ENCODE data around the gene PEX7.

DNA sequence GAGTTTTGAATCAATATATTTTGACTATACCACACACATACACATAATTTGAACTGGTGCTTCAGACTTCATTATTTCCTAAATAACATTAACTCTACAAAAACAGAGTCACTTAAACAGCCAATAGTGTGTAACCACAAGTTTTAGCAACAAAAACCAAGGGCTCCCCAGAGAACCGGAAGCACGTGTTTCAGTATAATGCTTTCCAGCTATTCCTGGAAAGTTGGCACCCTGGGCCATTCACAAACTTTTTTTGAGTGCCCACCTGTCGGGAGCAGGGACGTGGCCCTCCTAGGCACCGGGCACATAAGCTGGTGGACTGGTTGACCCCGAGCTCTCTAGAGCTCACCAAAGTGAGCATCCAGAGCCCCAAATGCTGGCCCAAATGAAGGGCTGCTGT lies 97.8 kb downstream of the PEX7 start:
- TF ChIP-seq, protein P1, sequence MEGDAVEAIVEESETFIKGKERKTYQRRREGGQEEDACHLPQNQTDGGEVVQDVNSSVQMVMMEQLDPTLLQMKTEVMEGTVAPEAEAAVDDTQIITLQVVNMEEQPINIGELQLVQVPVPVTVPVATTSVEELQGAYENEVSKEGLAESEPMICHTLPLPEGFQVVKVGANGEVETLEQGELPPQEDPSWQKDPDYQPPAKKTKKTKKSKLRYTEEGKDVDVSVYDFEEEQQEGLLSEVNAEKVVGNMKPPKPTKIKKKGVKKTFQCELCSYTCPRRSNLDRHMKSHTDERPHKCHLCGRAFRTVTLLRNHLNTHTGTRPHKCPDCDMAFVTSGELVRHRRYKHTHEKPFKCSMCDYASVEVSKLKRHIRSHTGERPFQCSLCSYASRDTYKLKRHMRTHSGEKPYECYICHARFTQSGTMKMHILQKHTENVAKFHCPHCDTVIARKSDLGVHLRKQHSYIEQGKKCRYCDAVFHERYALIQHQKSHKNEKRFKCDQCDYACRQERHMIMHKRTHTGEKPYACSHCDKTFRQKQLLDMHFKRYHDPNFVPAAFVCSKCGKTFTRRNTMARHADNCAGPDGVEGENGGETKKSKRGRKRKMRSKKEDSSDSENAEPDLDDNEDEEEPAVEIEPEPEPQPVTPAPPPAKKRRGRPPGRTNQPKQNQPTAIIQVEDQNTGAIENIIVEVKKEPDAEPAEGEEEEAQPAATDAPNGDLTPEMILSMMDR (conservative IDR thresholded peaks at IDR 0.05; ENCODE audit: low read length), result no peak
- no peak for TF ChIP-seq EZH2phosphoT487 (IDR thresholded peaks at IDR 0.05; ENCODE audit: borderline replicate concordance)

Measured in Loucy (cell line).